HG03159 (cell line): ENCODE data around the gene COL4A2.
"Not testable (repeated sequence)": the region's sequence is repeated elsewhere in the genome, so short reads cannot be mapped to it uniquely, and the experiment has no call there.

ENCODE experiments used
- ATAC-seq: cut with Tn5 transposase; IDR thresholded peaks from one replicate; pipeline ENCODE4 v1.9.1; 2021; ENCODE audit warnings: mild to moderate bottlenecking, moderate library complexity; ENCODE audit not compliant: unreplicated experiment

COL4A2 gene

GRCh38 chr13:110377178-110377825 is 70.2 kb downstream of the COL4A2 start:
- no peak for ATAC-seq

DNA sequence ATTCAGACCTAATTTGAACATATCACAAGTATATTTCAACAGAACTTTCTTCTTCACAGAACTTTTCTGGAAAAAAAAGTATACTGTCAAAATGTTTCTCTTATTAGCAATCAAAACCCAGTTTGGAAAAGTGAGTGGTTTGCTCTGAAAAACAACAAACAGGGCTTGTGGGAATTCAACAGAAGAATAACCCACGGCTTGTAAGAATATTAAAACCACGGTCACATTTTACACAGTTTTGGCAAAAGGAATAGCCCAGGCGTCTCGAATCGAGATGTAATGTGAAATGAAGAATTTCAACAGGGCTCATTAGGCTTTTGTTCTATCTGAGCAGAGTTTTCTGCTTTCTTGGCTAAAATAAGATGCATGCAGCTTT is 70.7 kb downstream of the COL4A2 start:
- ATAC-seq = no peak

GRCh38 chr13:110379358-110379757 is 72.3 kb downstream of the COL4A2 start:
- no peak for ATAC-seq

GRCh38 chr13:110379905-110380341 is 72.8 kb downstream of the COL4A2 start:
- ATAC-seq = no peak

- ATAC-seq = no peak
Observed at GRCh38 chr13:110380359-110381028, 73.4 kb downstream of the COL4A2 start.

DNA sequence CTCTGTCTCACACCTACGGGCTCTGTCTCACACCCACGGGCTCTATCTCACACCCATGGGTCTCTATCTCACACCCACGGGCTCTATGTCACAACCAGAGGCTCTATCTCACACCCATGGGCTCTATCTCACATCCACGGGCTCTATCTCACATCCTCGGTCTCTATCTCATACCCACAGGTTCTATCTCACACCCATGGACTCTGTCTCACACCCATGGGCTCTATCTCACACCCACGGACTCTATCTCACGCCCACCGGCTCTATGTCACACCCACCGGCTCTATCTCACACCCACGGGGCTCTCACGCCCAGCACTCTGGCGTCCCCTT is 73.9 kb downstream of the COL4A2 start:
- ATAC-seq = no peak

DNA sequence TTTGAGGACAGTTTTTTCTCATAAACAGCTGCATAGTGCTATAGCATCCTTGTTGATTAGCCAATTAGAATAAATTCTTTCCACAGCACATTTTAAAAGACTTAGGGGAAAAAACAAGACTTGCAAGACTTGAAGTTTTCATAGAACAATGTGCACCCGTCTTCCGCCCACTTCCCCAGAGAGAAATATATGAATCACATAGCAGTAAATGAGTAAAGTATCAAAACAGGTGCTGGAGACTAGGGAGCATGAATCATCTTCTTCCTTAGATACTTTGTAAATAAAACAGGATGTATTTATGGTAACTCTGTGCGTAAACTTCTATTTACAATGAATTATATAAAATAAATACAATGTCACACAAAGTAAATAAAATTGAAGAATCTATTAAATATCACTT is 75.1 kb downstream of the COL4A2 start:
- ATAC-seq = no peak

DNA sequence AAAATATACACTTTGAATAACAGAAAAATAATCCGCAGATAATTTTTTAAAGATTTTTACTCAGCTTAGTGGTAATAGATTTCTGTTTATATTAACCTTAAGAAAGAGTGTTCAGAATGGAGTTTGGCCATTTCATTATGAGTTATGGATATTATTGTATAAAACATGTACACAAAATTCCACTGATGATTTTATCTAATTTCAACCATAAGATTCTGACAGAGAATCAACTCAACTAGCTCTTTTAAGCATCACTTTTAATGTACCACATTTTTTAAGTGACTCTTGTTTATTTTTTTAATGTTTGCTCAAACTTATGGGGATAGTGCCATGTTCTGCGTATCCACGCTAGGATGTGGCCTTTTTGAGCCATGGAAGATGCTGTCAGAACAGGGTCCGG is 75.7 kb downstream of the COL4A2 start:
- no peak for ATAC-seq

DNA sequence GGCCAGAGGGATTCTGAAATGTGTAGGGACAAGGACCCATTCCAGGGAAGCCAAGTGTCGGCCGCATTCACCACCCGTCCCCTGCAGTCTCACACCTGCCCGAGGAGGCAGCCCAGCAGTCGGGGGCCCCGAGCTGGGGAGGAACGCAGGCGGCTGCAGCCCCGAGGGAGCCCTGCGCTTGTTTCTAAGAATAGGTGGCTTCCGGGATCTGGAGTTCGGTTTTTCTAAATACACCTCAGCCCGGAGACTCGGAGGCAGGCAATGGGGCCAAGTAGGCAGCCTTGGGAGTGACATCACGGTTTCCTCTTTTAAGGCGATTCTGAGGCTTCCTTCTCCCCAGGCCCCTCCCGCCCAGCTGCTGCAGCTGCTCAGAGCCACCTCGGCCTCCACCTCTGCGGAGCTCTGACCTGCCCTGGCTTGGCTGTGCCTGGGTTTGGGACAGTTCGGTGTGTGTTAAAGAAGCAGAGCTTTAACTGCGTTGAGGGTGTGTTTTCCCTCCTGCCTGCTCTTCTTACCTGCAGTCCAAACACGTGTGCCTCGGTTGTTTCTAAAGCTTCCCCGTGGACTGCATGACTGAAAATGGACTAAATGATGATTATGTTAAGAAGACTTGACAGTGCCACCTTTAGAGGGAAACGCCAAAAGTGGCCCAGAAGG is 80.5 kb downstream of the COL4A2 start:
- peak; percentile 94 for ATAC-seq

GRCh38 chr13:110388108-110388943 is 81.2 kb downstream of the COL4A2 start:
- no peak for ATAC-seq

GRCh38 chr13:110390567-110390966 is 83.5 kb downstream of the COL4A2 start:
- no peak for ATAC-seq

GRCh38 chr13:110391273-110391672 is 84.2 kb downstream of the COL4A2 start:
- ATAC-seq = no peak

GRCh38 chr13:110392510-110393240 is 85.6 kb downstream of the COL4A2 start:
- no peak for ATAC-seq

DNA sequence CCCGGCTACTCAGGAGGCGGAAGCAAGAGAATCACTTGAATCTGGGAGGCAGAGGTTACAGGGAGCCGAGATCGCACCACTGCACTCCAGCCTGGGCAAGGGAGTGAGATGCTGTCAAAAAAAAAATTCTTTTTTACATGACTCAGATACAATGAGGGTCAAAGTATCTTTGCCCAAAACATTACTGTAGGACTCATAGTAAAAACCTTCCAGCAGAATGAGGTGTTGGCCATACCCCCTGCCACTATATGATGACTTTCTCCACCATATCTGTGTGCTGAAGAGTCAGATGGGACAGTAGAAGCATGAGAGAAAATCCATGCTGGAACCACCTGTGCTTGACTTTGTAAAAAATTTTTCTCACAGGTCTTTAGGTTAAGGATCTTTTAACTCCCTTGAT is 86.7 kb downstream of the COL4A2 start:
- ATAC-seq = no peak

- no peak for ATAC-seq
Observed at GRCh38 chr13:110394371-110394841, 87.3 kb downstream of the COL4A2 start.

DNA sequence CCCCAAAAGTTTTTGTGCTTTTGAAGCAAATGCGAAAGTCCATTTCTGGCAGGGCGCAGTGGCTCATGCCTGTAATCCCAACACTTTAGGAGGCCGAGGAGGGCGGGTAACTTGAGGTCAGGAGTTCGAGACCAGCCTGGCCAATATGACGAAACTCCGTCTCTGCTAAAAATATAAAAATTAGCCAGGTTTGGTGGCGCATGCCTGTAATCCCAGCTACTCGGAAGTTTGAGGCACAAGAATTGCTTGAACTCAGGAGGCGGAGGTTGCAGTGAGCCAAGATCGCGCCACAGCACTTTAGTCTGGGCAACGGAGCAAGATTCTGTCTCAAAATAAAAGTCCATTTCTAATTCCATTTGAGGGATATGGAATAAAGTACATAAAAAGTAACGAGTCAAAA is 88.5 kb downstream of the COL4A2 start:
- ATAC-seq = not testable (repeated sequence)

DNA sequence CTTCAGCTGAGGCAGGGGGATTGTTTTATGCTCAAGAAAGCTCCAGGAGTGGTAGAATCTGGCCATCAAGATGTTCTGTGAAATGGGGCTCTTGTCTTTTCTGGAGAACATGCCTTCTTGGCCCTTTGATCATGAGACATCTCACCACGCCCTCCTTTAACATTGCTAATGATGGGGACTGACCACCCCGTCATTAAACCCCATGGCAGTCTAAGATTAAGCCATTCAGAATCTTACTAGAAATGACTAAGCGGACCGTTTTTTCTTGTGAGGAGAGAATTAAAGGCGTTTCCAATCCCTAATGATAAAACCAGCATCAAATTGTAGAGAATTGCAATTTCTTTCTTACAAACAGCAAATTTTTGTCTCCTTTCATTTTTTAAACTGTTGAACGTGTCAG is 89.4 kb downstream of the COL4A2 start:
- no peak for ATAC-seq

DNA sequence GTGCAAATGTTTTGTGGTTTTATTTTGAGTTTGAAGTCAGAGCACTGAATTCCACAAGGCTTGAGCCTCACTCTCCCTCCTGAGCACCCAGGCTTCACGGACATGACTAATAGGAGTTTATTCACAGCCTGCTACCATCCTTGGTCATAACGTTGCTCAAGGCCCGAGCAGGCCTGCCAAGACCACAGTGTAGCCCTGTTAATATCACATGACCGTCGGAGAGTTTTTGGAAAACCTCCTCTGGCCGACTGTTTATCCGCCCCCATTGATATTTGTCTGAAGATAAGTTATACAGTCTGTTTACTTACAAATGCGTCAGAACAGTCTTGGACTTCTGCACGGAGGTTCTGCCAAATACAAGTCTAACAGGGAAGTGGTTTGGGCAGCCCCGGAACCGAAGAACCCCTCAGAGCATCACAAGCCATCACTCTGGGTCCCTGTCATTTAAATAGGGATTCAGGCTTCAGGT is 89.9 kb downstream of the COL4A2 start:
- ATAC-seq = no peak

DNA sequence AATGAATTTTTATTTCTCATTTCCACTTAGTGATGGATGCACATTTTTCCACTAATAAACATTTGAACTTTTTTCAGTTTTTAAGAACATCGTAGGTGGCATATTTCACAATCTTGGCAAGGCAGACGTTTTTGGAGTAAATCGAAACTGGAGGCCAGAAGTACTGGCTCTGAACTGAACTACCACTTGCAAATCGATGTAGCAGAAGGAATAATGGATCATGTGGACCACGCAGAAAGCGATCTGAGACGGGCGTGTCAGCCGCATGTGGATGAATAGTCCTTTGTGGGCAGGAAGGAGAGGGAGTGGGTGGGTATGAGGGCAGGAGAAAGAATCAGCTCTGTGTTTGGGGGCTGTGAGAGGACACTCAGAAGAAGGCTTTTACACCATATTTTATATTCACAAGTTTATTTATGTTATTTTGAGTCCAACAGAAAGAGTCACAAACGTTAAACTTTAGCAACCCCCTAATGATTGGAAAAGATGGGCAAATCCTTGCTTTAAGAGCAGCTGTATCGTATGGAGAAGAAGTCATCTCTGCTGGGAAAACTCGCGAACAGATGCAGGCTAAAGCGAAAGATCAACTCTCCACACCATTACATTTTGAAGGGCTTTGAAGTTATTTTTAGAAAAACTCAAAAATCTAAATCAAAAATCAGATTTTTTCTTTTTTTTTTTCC is 90.5 kb downstream of the COL4A2 start:
- no peak for ATAC-seq
